ENCODE data around the gene PAQR7.

DNA sequence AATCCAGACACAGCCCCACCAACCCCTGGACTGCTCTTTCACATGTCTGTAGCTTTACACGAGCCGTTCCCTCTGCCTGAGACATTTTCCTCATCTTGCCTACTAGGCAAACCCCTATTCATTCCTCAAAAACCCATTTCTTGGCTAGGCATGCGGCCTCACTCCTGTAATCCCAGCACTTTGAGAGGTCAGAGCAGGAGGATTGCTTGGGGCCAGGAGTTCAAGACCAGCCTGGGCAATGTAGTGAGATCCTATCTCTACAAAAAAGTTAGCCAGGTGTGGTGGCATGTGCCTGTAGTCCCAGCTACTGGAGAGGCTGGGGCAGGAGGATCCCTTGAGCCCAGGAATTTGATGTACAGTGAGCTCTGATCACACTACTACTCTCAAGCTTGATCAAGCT, 11.1 kb downstream of the PAQR7 start:
- TF ChIP-seq CTCF (IDR thresholded peaks at IDR 0.05), result no peak
- no peak for TF ChIP-seq POLR2A (IDR thresholded peaks at IDR 0.05)

Data from thyroid gland (tissue), 4 donors.